HG02610 (cell line): ENCODE results near the gene PRR19.

Experiments used
- ATAC-seq: cut with Tn5 transposase; IDR thresholded peaks from one replicate; pipeline ENCODE4 v1.9.1; 2021; ENCODE audit warnings: mild to moderate bottlenecking, moderate library complexity; ENCODE audit not compliant: unreplicated experiment

The PRR19 gene

GRCh38 chr19:42282819-42283187, 19.1 kb upstream of the PRR19 start:
- no peak for ATAC-seq

DNA sequence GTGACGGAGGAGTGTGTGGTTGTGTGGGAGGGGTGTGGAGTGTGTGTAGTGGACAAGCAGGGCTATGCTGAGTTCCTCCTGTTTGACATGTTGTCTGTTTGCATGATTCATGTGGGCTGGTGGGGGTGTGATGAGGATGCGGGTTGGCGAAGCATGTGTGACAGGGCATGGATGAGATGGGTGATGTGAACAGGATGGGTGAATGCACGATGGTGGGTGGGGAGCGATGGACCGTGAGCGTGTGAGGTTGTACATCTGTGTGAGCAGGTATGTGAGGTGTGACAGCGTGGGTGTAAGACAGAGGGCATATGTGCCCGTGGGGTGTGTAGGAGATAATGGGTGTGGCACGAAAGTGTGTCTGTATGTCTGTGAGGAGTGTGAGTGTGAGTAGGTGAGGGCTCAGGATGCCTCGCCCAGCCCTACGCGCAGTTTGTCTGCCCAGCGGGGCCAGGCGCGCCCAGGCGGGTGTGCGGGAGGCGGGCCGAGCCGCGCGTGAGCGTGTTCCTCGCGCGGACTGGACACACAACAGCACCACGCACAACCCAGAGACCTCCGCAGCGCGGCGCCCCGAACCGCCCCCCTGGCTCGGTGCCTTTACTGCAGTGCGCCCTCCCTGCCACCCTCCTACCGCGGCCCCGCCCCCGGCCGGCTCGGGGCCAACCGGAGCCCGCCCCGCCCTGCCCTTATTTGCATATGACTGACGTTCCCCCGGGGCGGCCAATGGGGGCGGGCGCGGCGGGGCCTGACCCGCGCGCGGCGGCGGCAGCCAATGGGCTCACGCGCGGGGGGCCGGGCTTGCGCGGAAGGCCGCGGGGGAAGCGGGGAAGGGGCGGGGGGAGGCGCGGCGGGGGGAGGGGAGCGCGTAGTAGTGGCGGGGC, 18.5 kb upstream of the PRR19 start:
- ATAC-seq: peak; percentile 41

GRCh38 chr19:42284066-42284501, 17.8 kb upstream of the PRR19 start:
- peak; percentile 25 for ATAC-seq

GRCh38 chr19:42284591-42285341, 17.2 kb upstream of the PRR19 start:
- no peak for ATAC-seq

DNA sequence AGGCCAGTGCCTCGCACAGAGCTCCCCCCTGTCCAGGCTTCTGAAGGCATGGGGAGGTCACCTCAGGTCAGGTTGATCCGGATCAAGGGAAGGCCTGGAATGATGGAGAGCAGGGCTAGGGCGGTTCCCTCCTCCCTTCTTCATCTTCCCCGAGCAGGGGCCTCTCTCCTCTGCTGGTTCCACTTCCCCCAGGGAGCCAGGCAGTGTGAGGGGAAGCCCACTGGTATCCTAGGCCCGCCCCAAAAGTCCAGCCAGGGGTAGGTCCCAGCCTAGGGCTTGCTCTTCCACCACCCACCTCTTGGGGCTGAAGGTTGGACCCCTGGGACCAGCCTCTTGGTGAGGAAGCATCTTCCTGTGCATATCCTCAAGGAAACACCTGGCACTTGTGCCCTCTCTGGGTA, 16.4 kb upstream of the PRR19 start:
- ATAC-seq: no peak

- no peak for ATAC-seq
These were observed 16.0 kb upstream of the PRR19 start for GRCh38 chr19:42285988-42286348.

GRCh38 chr19:42286349-42287016, 15.4 kb upstream of the PRR19 start:
- ATAC-seq: no peak

- no peak for ATAC-seq
These were observed 14.7 kb upstream of the PRR19 start for GRCh38 chr19:42287017-42287826.

DNA sequence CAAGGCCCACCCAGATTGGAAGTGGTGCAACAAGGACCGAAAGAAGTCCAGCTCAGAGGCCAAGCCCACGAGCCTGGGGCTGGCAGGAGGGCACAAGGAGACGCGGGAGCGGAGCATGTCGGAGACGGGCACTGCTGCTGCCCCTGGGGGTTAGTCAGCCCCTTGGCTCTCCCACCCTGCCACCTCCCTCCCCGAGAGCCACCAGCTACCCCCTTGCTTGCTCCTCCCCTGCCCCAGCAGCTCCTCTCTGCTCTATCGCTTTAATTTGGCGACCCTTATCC, 14.2 kb upstream of the PRR19 start:
- ATAC-seq: no peak

- no peak for ATAC-seq
These were observed 13.5 kb upstream of the PRR19 start for GRCh38 chr19:42288387-42288786.

- no peak for ATAC-seq
These were observed 12.9 kb upstream of the PRR19 start for GRCh38 chr19:42288881-42289555.

GRCh38 chr19:42289556-42290041, 12.3 kb upstream of the PRR19 start:
- ATAC-seq: no peak

GRCh38 chr19:42290136-42290522, 11.8 kb upstream of the PRR19 start:
- no peak for ATAC-seq

DNA sequence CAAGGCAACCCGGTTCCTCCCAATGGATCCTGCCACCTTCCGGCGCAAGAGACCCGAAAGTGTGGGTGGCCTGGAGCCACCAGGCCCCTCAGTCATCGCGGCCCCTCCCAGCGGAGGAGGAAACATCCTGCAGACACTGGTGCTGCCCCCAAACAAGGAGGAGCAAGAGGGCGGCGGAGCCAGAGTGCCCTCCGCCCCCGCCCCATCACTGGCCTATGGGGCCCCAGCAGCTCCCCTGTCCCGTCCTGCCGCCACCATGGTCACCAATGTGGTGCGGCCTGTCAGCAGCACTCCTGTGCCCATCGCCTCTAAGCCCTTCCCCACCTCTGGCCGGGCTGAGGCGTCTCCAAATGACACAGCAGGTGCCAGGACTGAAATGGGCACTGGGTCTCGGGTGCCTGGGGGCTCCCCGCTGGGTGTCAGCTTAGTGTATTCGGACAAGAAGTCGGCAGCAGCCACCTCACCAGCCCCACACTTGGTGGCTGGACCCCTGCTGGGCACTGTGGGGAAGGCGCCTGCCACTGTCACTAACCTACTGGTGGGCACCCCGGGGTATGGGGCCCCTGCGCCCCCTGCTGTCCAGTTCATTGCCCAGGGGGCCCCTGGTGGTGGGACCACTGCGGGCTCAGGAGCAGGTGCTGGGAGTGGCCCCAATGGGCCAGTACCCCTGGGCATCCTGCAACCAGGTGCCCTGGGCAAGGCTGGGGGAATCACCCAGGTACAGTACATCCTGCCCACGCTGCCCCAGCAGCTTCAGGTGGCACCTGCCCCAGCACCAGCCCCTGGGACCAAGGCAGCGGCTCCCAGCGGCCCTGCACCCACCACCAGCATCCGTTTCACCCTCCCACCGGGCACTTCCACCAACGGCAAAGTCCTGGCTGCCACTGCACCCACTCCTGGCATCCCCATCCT, 11.2 kb upstream of the PRR19 start:
- ATAC-seq: no peak

DNA sequence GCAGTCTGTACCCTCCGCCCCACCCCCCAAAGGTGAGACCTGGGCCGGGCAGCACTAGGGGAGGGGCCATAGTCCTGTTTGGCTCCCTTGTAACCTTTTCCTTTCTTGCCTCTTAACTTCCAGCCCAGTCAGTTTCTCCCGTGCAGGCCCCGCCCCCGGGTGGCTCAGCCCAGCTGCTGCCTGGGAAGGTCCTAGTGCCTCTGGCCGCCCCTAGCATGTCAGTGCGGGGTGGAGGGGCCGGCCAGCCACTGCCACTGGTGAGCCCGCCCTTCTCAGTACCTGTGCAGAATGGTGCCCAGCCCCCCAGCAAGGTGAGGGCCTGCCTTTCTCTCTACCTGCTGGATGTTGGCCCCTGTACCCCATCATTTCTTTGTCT, 10.5 kb upstream of the PRR19 start:
- no peak for ATAC-seq

- ATAC-seq: no peak
These were observed 9.6 kb upstream of the PRR19 start for GRCh38 chr19:42292042-42292960.

- ATAC-seq: no peak
These were observed 9.0 kb upstream of the PRR19 start for GRCh38 chr19:42292963-42293362.

- no peak for ATAC-seq
These were observed 8.4 kb upstream of the PRR19 start for GRCh38 chr19:42293540-42293939.
